Astrocyte of the cerebellum (primary cell): ENCODE data around the gene COL17A1.

Source experiments
- DNase-seq: peaks from one replicate; pipeline ENCODE4 v3.0.0-alpha.2; 2011; ENCODE audit warnings: low read depth
- H3K4me3 ChIP-seq: 2 replicates; pipeline ENCODE4 v1.5.1; 2011; ENCODE audit warnings: mild to moderate bottlenecking, low read depth, low read length, moderate library complexity
- in situ Hi-C: cut with HindIII; loops from 2 replicates; pipeline ENCODE4 v1.10.0; 2017; ENCODE audit warnings: low sequenced_read_pairs
- TF ChIP-seq, protein P1 (sequence below): IDR thresholded peaks from 2 replicates; pipeline ENCODE4 v1.5.1; 2012; ENCODE audit warnings: low read length, low read depth, moderate library complexity, mild to moderate bottlenecking; ENCODE audit errors: missing control alignments

COL17A1 gene

DNA sequence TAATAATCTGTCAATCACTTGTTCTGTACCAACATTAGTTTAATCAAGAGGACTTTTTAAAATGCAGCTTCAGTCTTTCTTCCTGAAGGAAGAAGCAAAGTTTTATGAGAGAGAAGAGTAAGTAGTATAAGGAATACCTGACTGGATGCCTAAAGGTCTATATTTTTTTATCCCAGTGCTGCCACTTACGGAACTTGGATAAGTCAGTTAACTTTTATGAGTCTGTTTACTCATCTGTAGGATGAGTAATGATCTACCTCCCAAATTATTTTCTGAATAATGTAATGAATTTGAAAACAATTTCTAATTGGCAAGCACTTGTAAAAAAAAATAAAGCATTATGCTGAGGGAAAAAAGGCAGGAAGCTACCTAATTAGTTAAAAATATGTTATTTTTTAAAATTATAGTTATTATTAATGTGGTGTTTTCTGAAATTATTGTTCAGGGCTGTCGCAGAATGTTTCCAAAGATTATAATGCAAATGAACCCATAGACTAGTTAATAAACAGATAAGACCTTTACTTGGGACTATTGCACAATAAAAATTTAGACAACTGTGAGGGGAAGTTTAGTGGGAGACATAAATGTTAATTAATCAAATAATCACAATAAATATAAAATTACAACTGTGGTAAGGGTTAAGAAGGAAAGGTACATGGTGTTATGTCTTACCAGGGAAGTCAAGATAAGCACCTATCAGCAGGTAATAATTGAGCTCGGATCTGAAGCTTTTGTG is 94.1 kb downstream of the COL17A1 start:
- H3K4me3 ChIP-seq, result no peak overlapping the region
- TF ChIP-seq, protein P1, sequence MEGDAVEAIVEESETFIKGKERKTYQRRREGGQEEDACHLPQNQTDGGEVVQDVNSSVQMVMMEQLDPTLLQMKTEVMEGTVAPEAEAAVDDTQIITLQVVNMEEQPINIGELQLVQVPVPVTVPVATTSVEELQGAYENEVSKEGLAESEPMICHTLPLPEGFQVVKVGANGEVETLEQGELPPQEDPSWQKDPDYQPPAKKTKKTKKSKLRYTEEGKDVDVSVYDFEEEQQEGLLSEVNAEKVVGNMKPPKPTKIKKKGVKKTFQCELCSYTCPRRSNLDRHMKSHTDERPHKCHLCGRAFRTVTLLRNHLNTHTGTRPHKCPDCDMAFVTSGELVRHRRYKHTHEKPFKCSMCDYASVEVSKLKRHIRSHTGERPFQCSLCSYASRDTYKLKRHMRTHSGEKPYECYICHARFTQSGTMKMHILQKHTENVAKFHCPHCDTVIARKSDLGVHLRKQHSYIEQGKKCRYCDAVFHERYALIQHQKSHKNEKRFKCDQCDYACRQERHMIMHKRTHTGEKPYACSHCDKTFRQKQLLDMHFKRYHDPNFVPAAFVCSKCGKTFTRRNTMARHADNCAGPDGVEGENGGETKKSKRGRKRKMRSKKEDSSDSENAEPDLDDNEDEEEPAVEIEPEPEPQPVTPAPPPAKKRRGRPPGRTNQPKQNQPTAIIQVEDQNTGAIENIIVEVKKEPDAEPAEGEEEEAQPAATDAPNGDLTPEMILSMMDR, result no peak
- in situ Hi-C loops, result no loop called here
- DNase-seq, result no peak

DNA sequence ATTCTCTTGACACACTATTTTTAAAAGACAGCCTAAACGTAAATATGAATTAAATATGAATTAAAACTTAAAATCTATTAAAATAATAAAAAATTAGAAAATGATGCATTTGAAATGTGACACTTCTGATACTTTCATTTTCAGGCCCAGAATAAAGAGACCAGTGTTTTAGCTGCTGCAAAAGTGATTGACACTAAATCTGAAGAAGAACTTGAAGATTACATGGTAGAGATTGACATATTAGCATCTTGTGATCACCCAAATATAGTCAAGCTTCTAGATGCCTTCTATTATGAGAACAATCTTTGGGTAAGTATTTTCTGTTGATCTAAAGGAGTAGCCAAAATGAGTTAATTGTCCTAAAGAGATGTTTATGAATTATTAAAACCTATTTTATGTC is 95.1 kb downstream of the COL17A1 start:
- TF ChIP-seq, protein P1, result no peak
- no peak for DNase-seq
- in situ Hi-C loops, result no loop called here
- H3K4me3 ChIP-seq, result no peak overlapping the region

DNA sequence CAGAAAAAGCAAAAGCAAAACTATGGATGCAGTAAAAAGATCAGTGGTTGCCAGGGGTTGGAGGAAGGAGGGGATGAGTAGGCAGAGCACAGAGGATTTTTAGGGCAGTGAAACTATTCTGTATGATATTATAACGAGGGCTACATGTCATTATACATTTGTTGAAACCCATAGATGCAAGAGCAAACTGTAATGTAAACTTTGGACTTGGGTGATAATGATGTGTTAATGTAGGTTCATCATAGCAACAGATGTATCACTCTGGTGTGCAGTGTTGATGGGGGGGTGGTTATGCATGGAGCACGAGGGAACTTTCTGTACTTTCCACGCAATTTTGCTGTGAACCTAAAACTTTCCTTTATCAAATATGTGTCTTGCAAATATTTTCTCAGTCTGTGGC is 95.6 kb downstream of the COL17A1 start:
- DNase-seq, result no peak
- in situ Hi-C loops, result no loop called here
- no peak overlapping the region for H3K4me3 ChIP-seq
- TF ChIP-seq, protein P1, result no peak

DNA sequence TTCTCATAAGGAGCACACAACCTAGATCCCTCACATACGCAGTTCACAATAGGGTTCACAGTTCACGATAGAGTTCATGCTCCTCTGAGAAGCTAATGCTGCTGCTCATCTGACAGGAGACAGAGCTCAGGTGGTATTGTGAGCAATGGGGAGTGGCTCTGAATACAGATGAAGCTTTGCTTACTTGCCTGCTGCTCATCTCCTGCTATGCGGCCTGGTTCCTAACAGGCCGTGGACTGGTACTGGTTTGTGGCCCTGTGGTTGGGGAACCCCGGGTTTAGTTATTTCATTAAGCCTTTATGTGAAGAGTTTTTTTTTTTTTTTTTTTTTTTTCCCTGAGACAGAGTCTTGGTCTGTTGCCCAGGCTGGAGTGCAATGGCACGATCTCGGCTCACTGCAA is 99.3 kb downstream of the COL17A1 start:
- DNase-seq, result no peak
- in situ Hi-C loops, result no loop called here
- no peak overlapping the region for H3K4me3 ChIP-seq
- TF ChIP-seq, protein P1, result no peak

DNA sequence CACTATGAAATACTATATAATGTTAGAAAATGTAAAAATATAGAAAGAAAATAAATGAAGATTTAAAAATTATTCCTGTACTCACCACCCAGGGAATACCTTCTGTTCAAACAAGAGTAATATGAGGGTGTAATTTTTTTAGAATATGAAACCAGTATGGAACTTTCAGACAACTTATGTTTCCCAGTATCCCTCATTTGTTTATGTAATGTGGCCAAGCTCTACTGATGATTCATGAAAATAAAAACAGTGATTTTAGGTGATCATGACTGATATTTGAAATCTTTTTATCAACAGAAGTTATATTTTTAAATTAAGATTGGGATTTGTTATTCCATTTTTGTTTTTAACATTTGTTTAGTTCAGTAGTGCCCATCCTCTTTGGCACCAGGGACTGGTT is 100.0 kb downstream of the COL17A1 start:
- in situ Hi-C loops, result no loop called here
- TF ChIP-seq, protein P1, result no peak
- H3K4me3 ChIP-seq, result no peak overlapping the region
- no peak for DNase-seq

DNA sequence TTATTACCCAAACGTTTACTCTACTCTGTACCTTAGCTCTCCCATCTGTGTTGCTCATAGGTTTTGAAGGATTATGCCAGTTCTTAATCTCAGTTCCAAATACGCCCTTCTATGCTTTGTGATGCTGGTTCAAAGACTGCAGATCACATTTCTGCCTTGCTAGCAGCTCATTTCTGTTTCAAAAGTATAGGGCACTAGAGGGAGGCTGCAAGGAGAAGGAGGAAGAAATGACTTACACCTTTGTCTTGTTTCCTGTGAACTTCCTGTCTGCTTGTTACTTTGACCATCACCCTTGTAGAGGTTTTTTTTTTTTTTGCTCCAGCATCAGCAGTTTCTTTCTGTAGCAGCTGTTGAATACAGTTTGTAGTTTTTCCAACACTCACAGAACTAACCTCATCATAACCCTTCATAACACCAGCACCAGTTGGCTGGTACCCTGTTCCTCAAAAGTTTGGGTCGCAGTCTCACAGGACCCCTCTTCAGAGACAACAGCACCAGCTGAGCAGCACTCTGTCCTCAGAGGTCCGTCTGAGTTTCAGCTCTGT is 102.2 kb downstream of the COL17A1 start:
- TF ChIP-seq, protein P1, result no peak
- no peak for DNase-seq
- H3K4me3 ChIP-seq, result no peak overlapping the region
- in situ Hi-C loops, result no loop called here
